ENCODE measurements around the gene ITM2C.
A peak's percentile ranks its signal among the peaks of the same experiment; 100 is the strongest.

The ITM2C gene

DNA sequence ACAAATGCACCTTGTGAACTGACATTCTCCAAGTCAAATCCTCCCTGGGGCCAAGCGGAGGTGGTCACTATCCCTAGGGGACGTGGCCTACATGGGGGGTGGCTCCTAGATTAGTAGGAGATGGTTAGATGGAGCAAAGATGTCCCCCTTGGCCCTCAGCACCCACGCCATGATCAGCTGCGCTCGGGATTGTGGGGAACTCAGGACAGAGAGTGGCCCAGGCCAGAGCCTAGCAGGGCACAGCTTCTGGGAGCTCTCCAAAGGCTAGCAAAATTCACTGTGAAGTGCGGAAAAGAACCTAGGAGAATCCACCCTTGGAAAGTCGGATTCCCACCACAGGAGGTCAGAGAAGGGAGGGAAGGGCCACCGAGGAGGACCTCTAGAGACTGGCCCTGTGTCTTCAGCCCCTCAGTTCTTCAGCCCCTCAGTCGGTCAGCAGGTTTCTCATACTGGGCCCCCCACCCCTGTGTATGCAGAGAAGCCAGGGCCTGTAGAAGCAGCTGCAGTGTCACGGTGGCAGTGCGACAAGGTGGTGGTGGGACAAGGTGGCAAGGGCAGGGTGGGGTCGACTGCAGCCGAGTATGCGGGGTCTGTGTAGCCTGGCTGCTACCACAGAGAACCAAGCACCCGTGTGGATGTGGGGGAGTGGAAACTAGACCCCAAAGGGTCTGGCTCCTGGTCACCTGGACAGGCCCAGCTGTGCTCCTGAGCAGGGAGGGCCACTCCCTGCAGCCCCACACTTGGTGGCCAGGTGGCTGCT, 41.9 kb downstream of the ITM2C start:
- Histone ChIP-seq H3K79me2 (ENCODE audit: control insufficient read depth, low read length) (no peaks in the 10 kb centered on the region), H3F3A (ENCODE audit: control insufficient read depth, insufficient read depth) (no peaks in the 10 kb centered on the region), H3K9me3 (ENCODE audit: control insufficient read depth, insufficient read depth, low read length) (no peaks in the 10 kb centered on the region), H3K4me1 (ENCODE audit: control insufficient read depth, low read length) (peaks cover 23% of the 10 kb centered on the region), H3K36me3 (ENCODE audit: control insufficient read depth, low read length) (no peaks in the 10 kb centered on the region), H3K27ac (ENCODE audit: low read depth, low read length) (no peak overlapping the region), H3K4me2 (ENCODE audit: low read length) (no peak overlapping the region), H3K4me3 (ENCODE audit: low read length) (no peak overlapping the region), H3K27me3 (ENCODE audit: control insufficient read depth, low read length) (peaks cover 5% of the 10 kb centered on the region; the same call in 1 of the 2 replicates), H3K9me2 (replicated peaks; ENCODE audit: control insufficient read depth, low read length) (no peaks in the 10 kb centered on the region), H4K20me1 (ENCODE audit: control insufficient read depth, insufficient read depth, low read depth, low read length) (no peaks in the 10 kb centered on the region)
- TF ChIP-seq EZH2phosphoT487 (IDR thresholded peaks at IDR 0.05; ENCODE audit: borderline replicate concordance, low read length) (no peak), CTCF (IDR thresholded peaks at IDR 0.05; ENCODE audit: low read depth, low read length, poor library complexity, severe bottlenecking) (no peak)

GRCh38 chr2:230907361-230908091, 42.8 kb downstream of the ITM2C start:
- no peaks in the 10 kb centered on the region for H3K79me2 ChIP-seq (ENCODE audit: control insufficient read depth, low read length)
- TF ChIP-seq CTCF (IDR thresholded peaks at IDR 0.05; ENCODE audit: low read depth, low read length, poor library complexity, severe bottlenecking) (no peak), EZH2phosphoT487 (IDR thresholded peaks at IDR 0.05; ENCODE audit: borderline replicate concordance, low read length) (no peak)
- H3F3A ChIP-seq (ENCODE audit: control insufficient read depth, insufficient read depth), result no peaks in the 10 kb centered on the region
- H4K20me1 ChIP-seq (ENCODE audit: control insufficient read depth, insufficient read depth, low read depth, low read length), result no peaks in the 10 kb centered on the region
- H3K4me1 ChIP-seq (ENCODE audit: control insufficient read depth, low read length), result peaks cover 17% of the 10 kb centered on the region
- H3K4me3 ChIP-seq (ENCODE audit: low read length), result no peak overlapping the region
- H3K27ac ChIP-seq (ENCODE audit: low read depth, low read length), result no peak overlapping the region
- H3K27me3 ChIP-seq (ENCODE audit: control insufficient read depth, low read length), result peaks cover 5% of the 10 kb centered on the region; the same call in 1 of the 2 replicates
- no peaks in the 10 kb centered on the region for H3K36me3 ChIP-seq (ENCODE audit: control insufficient read depth, low read length)
- no peak overlapping the region for H3K4me2 ChIP-seq (ENCODE audit: low read length)
- no peaks in the 10 kb centered on the region for H3K9me3 ChIP-seq (ENCODE audit: control insufficient read depth, insufficient read depth, low read length)
- no peaks in the 10 kb centered on the region for H3K9me2 ChIP-seq (replicated peaks; ENCODE audit: control insufficient read depth, low read length)

GRCh38 chr2:230908092-230908594, 43.4 kb downstream of the ITM2C start:
- Histone ChIP-seq H4K20me1 (ENCODE audit: control insufficient read depth, insufficient read depth, low read depth, low read length) (no peaks in the 10 kb centered on the region), H3K27ac (ENCODE audit: low read depth, low read length) (no peak overlapping the region), H3K9me2 (replicated peaks; ENCODE audit: control insufficient read depth, low read length) (no peaks in the 10 kb centered on the region), H3K4me1 (ENCODE audit: control insufficient read depth, low read length) (peaks cover 13% of the 10 kb centered on the region), H3F3A (ENCODE audit: control insufficient read depth, insufficient read depth) (no peaks in the 10 kb centered on the region), H3K4me2 (ENCODE audit: low read length) (peak overlapping the region; percentile 26), H3K9me3 (ENCODE audit: control insufficient read depth, insufficient read depth, low read length) (no peaks in the 10 kb centered on the region), H3K27me3 (ENCODE audit: control insufficient read depth, low read length) (peaks cover 5% of the 10 kb centered on the region; the same call in 1 of the 2 replicates), H3K4me3 (ENCODE audit: low read length) (no peak overlapping the region), H3K79me2 (ENCODE audit: control insufficient read depth, low read length) (no peaks in the 10 kb centered on the region), H3K36me3 (ENCODE audit: control insufficient read depth, low read length) (no peaks in the 10 kb centered on the region)
- TF ChIP-seq CTCF (IDR thresholded peaks at IDR 0.05; ENCODE audit: low read depth, low read length, poor library complexity, severe bottlenecking) (no peak), EZH2phosphoT487 (IDR thresholded peaks at IDR 0.05; ENCODE audit: borderline replicate concordance, low read length) (no peak)
